ENCODE measurements around the gene P2RY8.
"Not testable (repeated sequence)": the region's sequence is repeated elsewhere in the genome, so short reads cannot be mapped to it uniquely, and the experiment has no call there.

P2RY8 gene

DNA sequence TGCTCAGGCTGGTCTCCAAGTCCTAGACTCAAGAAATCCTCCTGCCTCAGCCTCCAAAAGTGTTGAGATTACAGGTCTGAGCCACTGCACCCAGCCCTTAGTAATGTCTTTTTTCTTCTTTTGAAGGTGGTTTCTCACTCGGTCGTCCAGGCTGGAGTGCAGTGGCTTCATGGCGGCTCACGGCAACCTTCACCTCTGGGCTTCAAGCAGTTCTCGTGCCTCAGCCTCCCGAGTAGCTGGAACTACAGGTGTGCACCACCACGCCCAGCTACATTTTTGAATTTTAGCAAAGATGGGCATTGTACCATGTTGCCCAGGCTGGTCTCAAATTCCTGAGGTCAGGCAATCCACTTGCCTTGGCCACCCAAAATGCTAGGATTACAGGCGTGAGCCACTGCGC, 52.0 kb downstream of the P2RY8 start:
- FAIRE-seq = no peak

DNA sequence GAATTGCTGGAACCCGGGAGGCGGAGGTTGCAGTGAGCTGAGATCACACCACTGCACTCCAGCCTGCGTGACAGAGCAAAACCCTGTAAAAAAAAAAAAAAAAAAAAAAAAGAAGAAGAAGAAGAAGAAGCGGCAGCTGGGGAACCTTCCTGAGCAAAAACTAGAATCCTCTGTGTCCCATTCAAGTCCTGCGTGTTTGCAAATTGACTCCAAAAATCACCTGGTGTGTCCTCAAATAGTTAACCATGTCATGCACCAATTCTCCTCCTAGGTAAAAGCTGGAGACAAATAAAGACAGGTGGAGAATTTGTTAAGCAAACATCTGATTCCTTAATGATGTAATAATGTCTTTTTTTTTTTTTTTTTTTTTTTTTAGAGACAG, 52.4 kb downstream of the P2RY8 start:
- no peak for FAIRE-seq

GRCh38 chrX:1483843-1484637, 52.9 kb downstream of the P2RY8 start:
- no peak for FAIRE-seq

DNA sequence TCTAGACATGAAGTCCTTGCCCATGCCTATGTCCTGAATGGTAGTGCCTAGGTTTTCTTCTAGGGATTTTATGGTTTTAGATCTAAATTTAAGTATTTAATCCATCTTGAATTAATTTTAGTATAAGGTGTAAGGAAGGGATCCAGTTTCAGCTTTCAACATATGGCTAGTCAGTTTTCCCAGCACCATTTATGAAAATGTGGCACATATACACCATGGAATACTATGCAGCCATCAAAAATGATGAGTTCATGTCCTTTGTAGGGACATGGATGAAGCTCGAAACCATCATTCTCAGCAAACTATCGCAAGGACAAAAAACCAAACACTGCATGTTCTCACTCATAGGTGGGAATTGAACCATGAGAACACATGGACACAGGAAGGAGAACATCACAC, 54.5 kb downstream of the P2RY8 start:
- FAIRE-seq = not testable (repeated sequence)

GRCh38 chrX:1481636-1482529, 55.1 kb downstream of the P2RY8 start:
- FAIRE-seq = no peak

GRCh38 chrX:1480082-1480785, 56.8 kb downstream of the P2RY8 start:
- no peak for FAIRE-seq

DNA sequence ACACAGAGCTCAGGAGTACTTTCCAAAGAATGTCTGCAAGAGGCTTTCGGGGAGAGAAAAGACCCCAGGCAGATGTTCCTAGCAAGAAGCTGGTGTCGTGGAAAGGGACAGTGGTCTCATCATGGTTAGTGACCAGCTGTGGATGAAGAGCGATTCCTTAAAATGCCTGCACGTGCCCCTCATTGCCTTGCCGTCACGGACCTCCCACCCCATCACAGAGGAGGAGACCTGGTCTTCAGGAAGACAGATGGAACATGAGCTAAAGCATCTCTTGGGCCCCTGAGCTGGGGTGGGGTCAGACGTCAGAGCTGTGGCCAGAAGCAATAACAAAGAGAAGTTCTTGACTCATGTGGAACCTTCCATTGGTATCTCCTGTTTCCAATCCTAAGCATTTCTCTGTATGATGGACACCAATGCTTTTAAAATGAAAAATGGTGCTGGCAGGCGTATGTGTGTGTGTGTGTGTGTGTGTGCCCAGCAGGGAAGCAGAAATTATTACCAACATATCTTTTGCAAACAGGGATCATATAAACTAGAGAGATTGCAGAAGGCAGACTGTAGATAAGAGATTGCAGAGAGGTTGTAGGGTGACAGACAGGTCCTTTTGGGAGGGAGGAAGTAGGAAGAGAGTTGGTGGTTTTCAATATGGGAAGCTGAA, 59.1 kb downstream of the P2RY8 start:
- FAIRE-seq = no peak

DNA sequence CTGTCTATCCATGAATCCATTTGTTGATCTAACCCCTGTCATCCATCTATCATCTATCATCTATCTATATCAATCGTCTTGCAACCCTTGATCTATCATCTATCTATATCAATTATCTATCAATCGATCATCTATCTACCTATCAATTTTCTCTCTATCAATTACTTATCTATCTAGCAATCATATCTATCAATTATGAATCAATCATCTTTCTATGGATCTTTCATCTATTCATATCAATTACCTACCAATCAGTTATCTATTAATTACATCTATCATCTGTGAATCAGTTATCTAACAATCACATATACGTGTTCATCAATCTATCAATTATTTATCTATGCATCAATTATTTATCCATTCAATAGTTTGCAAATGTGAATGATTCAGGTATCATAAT, 59.8 kb downstream of the P2RY8 start:
- no peak for FAIRE-seq

DNA sequence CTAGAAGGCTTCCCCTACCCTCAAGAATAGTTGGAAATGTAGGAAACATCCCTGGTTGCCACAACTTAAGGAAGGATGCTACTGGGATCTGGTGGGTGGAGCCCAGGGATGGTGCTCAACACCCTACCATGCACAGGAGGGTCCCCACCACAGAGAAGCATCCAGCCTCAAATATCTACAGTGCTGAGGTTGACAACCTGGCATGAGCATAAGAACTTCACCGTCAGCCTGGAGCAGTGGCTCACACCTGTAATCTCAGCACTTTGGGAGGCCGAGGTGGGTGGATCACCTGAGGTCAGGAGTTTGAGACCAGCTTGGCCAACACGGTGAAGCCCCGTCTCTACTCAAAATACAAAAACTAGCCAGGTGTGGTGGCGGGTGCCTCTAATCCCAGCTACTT, 60.3 kb downstream of the P2RY8 start:
- no peak for FAIRE-seq

DNA sequence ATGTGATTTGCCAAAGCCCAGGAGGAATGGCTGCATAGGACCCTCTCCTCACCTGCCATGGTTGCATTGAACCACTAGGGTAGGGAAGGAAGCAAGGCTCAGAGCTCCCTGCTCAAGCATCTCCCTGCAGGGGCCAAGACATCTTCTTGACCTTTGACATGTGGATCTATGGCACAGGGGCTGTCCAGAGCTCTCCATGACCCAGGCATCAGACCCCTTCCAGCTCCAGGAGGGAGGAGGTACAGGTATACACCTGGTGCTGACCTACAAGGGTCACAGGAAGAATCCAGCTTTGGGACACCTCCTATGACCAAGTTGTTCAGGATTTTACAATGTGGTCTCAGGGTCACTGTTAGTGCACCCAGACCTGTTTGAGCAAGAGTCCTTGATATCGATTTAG, 61.1 kb downstream of the P2RY8 start:
- FAIRE-seq = no peak

GRCh38 chrX:1475481-1475880, 61.5 kb downstream of the P2RY8 start:
- no peak for FAIRE-seq

- FAIRE-seq = not testable (repeated sequence)
Observed at GRCh38 chrX:1474593-1474992, 62.4 kb downstream of the P2RY8 start.

- no peak for FAIRE-seq
Observed at GRCh38 chrX:1472975-1473374, 64.0 kb downstream of the P2RY8 start.

- no peak for FAIRE-seq
Observed at GRCh38 chrX:1468250-1468772, 68.7 kb downstream of the P2RY8 start.

DNA sequence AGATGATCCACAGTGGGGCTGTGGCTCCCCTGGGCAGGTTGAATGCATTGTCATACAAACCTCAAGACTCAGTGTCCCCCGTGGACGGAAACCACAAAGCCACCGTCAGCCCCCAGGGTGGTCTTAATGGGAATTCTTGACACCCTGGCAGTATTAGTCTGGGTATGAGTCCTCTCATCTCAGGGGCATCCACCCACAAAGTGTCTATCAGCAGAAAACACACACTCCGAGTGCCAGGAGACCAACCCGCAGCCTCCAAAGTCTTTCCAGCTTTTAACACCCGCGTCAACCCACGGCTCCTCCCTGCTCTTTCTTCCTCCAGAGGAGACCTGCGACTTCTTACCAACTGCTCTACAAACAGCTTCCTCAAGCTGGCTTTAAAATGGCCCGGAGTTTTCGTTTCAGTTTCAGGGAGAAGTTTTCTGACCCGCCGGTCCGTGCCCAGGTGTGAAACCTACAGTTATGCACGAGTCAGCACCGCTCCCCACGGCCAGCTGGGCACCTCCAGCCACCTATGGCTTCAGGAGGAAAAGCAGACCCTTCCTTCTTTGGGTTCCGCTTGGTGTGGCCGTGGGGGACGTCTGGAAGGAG, 69.9 kb downstream of the P2RY8 start:
- no peak for FAIRE-seq

GRCh38 chrX:1466232-1466661, 70.7 kb downstream of the P2RY8 start:
- FAIRE-seq = no peak

- FAIRE-seq = no peak
Observed at GRCh38 chrX:1465286-1466231, 71.4 kb downstream of the P2RY8 start.

DNA sequence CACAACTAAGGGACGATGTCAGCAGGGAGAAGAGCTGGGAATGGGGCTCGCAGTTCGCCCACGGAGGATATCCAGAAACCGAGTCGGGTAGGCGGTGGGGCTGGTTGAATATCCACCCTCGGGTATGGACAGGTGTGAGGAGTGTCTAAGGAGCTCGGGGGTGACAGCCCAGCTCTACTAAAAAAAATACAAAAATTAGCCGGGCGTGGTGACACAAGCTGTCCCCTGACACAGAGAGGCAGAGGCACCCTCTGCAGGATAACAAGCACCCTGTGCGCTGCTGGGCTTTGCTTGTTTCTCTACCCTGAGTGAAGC, 72.1 kb downstream of the P2RY8 start:
- no peak for FAIRE-seq

- no peak for FAIRE-seq
Observed at GRCh38 chrX:1464041-1464970, 72.7 kb downstream of the P2RY8 start.

GRCh38 chrX:1463581-1463980, 73.4 kb downstream of the P2RY8 start:
- no peak for FAIRE-seq
